Type B pancreatic cell (in vitro differentiated cells): Measurements from ENCODE around the gene KCNT2. TPM values are rescaled to one million over a fixed set of nuclear protein-coding genes. Genes with fewer than 3 reads are reported as not detected.

Experiments
- DNase-seq: peaks from one replicate; pipeline ENCODE4 v3.0.0; 2021; ENCODE audit warnings: mixed read lengths; ENCODE audit not compliant: unreplicated experiment; ENCODE audit errors: extremely low spot score
- H3K27ac Mint-ChIP-seq: 2 replicates; pipeline ENCODE4 v1.8.0; 2021; ENCODE audit warnings: mild to moderate bottlenecking, mixed read lengths
- H3K27me3 Mint-ChIP-seq: 2 replicates; pipeline ENCODE4 v1.8.0; 2021; ENCODE audit warnings: mixed read lengths
- H3K36me3 Mint-ChIP-seq: 2 replicates; pipeline ENCODE4 v1.8.0; 2021; ENCODE audit warnings: mixed read lengths
- H3K4me1 Mint-ChIP-seq: one replicate; pipeline ENCODE4 v1.8.0; 2021; ENCODE audit warnings: mixed read lengths; ENCODE audit not compliant: unreplicated experiment
- H3K4me3 Mint-ChIP-seq: 2 replicates; pipeline ENCODE4 v1.8.0; 2021; ENCODE audit warnings: mild to moderate bottlenecking, mixed read lengths
- H3K9me3 Mint-ChIP-seq: 2 replicates; pipeline ENCODE4 v1.8.0; 2021; ENCODE audit warnings: mixed read lengths
- CTCF ChIP-seq: fragments of 200-600 bp; sonication (generic); conservative IDR thresholded peaks from 2 replicates; pipeline ENCODE4 v1.5.0; 2021; ENCODE audit warnings: antibody characterized with exemption, mild to moderate bottlenecking
- total RNA-seq: library from RNA; stranded (reverse); gene quantifications from 2 replicates; pipeline ENCODE4 v1.2.1, GENCODE V29; 2021; ENCODE audit warnings: low replicate concordance

Gene KCNT2
- total RNA-seq, 1 donor from 2014 or later, result 10.9 TPM

- Mint-ChIP-seq H3K4me3 (no peak overlapping the region), H3K4me1 (no peaks in the 10 kb centered on the region), H3K27ac (no peak overlapping the region), H3K27me3 (no peaks in the 10 kb centered on the region), H3K9me3 (no peaks in the 10 kb centered on the region), H3K36me3 (no peaks in the 10 kb centered on the region)
- no peak for DNase-seq
- no peak for TF ChIP-seq CTCF
These were observed 131.0 kb downstream of the KCNT2 start for GRCh38 chr1:196477262-196477661.

GRCh38 chr1:196467230-196467925 is 140.9 kb downstream of the KCNT2 start:
- H3K4me1 Mint-ChIP-seq, result peaks cover 16% of the 10 kb centered on the region
- no peaks in the 10 kb centered on the region for H3K36me3 Mint-ChIP-seq
- no peak overlapping the region for H3K27ac Mint-ChIP-seq
- DNase-seq, result no peak
- no peaks in the 10 kb centered on the region for H3K27me3 Mint-ChIP-seq
- TF ChIP-seq CTCF, result no peak
- no peaks in the 10 kb centered on the region for H3K9me3 Mint-ChIP-seq
- H3K4me3 Mint-ChIP-seq, result no peak overlapping the region

- H3K27ac Mint-ChIP-seq, result no peak overlapping the region
- H3K4me3 Mint-ChIP-seq, result no peak overlapping the region
- H3K9me3 Mint-ChIP-seq, result no peaks in the 10 kb centered on the region
- H3K27me3 Mint-ChIP-seq, result no peaks in the 10 kb centered on the region
- no peak for DNase-seq
- H3K4me1 Mint-ChIP-seq, result peaks cover 16% of the 10 kb centered on the region
- TF ChIP-seq CTCF, result no peak
- H3K36me3 Mint-ChIP-seq, result no peaks in the 10 kb centered on the region
These were observed 141.6 kb downstream of the KCNT2 start for GRCh38 chr1:196466654-196467053.

GRCh38 chr1:196466166-196466565 is 142.1 kb downstream of the KCNT2 start:
- no peak for TF ChIP-seq CTCF
- Mint-ChIP-seq H3K4me1 (peaks cover 16% of the 10 kb centered on the region), H3K4me3 (no peak overlapping the region), H3K36me3 (no peaks in the 10 kb centered on the region), H3K27me3 (no peaks in the 10 kb centered on the region), H3K27ac (no peak overlapping the region), H3K9me3 (no peaks in the 10 kb centered on the region)
- DNase-seq, result no peak

- Mint-ChIP-seq H3K9me3 (no peaks in the 10 kb centered on the region), H3K36me3 (no peaks in the 10 kb centered on the region), H3K27ac (no peak overlapping the region), H3K27me3 (no peaks in the 10 kb centered on the region), H3K4me3 (no peak overlapping the region), H3K4me1 (peaks cover 14% of the 10 kb centered on the region)
- TF ChIP-seq CTCF, result no peak
- DNase-seq, result no peak
These were observed 143.7 kb downstream of the KCNT2 start for GRCh38 chr1:196464480-196464941.
